ENCODE data around the gene B3GNT9.
A peak's percentile ranks its signal among the peaks of the same experiment; 100 is the strongest.

B3GNT9 gene

GRCh38 chr16:67166110-67166547 is 15.3 kb upstream of the B3GNT9 start:
- no peak for DNase-seq

- DNase-seq: no peak
These were observed 14.6 kb upstream of the B3GNT9 start for GRCh38 chr16:67165121-67166078.

- no peak for DNase-seq
These were observed 13.8 kb upstream of the B3GNT9 start, which contains the start of gene HSF4 for GRCh38 chr16:67164599-67165061. HSF4 (plus strand) TSS chr16:67164745; CDS start chr16:67164812, 67 bp downstream.

GRCh38 chr16:67163999-67164558 is 13.3 kb upstream of the B3GNT9 start:
- no peak for DNase-seq

- no peak for DNase-seq
These were observed 12.6 kb upstream of the B3GNT9 start for GRCh38 chr16:67163164-67163998.

GRCh38 chr16:67162506-67163163 is 11.8 kb upstream of the B3GNT9 start:
- no peak for DNase-seq

GRCh38 chr16:67161595-67162058 is 10.8 kb upstream of the B3GNT9 start:
- peak; percentile 50 for DNase-seq

GRCh38 chr16:67158637-67159600 is 8.1 kb upstream of the B3GNT9 start:
- peak; percentile 78 for DNase-seq

- DNase-seq: no peak
These were observed 7.3 kb upstream of the B3GNT9 start for GRCh38 chr16:67157892-67158635.

GRCh38 chr16:67157106-67157748 is 6.4 kb upstream of the B3GNT9 start:
- DNase-seq: no peak

GRCh38 chr16:67156143-67156844 is 5.5 kb upstream of the B3GNT9 start:
- DNase-seq: peak; percentile 51

GRCh38 chr16:67155295-67156142 is 4.7 kb upstream of the B3GNT9 start:
- DNase-seq: peak; percentile 89

- peak; percentile 53 for DNase-seq
These were observed 3.9 kb upstream of the B3GNT9 start for GRCh38 chr16:67154578-67155294.

GRCh38 chr16:67151431-67152097 is 766 bp upstream of the B3GNT9 start:
- no peak for DNase-seq

- DNase-seq: peak; percentile 81
These were observed 558 bp downstream of the B3GNT9 start for GRCh38 chr16:67150047-67150832.
